ENCODE measurements around the gene DAP.

The DAP gene

GRCh38 chr5:10730043-10730351, 31.0 kb downstream of the DAP start:
- no peak for TF ChIP-seq CTCF (IDR thresholded peaks at IDR 0.05)
- Histone ChIP-seq H3K27ac (no peak overlapping the region), H3K4me3 (no peak overlapping the region)
- DNase-seq (ENCODE audit: low spot score) = no peak

GRCh38 chr5:10729320-10730042, 31.6 kb downstream of the DAP start:
- no peak for TF ChIP-seq CTCF (IDR thresholded peaks at IDR 0.05)
- Histone ChIP-seq H3K4me3 (no peak overlapping the region), H3K27ac (no peak overlapping the region)
- DNase-seq (ENCODE audit: low spot score) = no peak

- no peak for DNase-seq (ENCODE audit: low spot score)
- Histone ChIP-seq H3K27ac (no peak overlapping the region), H3K4me3 (no peak overlapping the region)
- TF ChIP-seq CTCF (IDR thresholded peaks at IDR 0.05) = no peak
These were observed 32.4 kb downstream of the DAP start for GRCh38 chr5:10728679-10729078.

- Histone ChIP-seq H3K27ac (peak overlapping the region in 1 of 2 donors; percentile 86), H3K4me3 (no peak overlapping the region)
- DNase-seq (ENCODE audit: low spot score) = no peak
- TF ChIP-seq CTCF (IDR thresholded peaks at IDR 0.05) = no peak
These were observed 33.2 kb downstream of the DAP start for GRCh38 chr5:10727861-10728260.

GRCh38 chr5:10726913-10727517, 34.0 kb downstream of the DAP start:
- DNase-seq (ENCODE audit: low spot score) = no peak
- H3K4me3 ChIP-seq = no peak overlapping the region
- TF ChIP-seq CTCF (IDR thresholded peaks at IDR 0.05) = no peak
- peak overlapping the region; percentile 48 to 86 for H3K27ac ChIP-seq

GRCh38 chr5:10726179-10726912, 34.7 kb downstream of the DAP start:
- no peak for TF ChIP-seq CTCF (IDR thresholded peaks at IDR 0.05)
- H3K27ac ChIP-seq = peak overlapping the region; percentile 73 to 86
- no peak overlapping the region for H3K4me3 ChIP-seq
- no peak for DNase-seq (ENCODE audit: low spot score)

Measured in coronary artery (tissue), 2 donors.